Measurements from ENCODE around the gene USP31. TPM values are rescaled to one million over a fixed set of nuclear protein-coding genes. Genes with fewer than 3 reads are reported as not detected.

USP31 gene
- total RNA-seq, 1 experiment from 2014 or later = 17.4 TPM

DNA sequence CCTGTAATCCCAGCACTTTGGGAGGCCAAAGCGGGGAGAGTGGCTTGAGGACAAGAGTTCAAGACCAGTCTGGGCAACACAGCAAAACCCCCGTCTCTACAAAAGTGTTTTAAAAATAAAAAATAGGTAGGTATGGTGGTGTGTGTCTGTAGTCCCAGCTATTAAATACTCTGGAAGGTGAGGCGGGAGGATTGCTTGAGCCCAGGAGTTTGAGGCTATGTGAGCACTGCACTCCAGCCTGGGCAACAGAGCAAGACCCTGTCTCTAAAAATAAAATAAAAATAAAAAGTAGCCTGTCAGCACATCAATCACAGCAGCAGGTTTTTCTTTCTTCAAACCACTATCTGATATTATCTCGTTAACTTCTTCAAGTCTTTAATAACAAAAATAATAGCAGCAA is 1.6 kb downstream of the USP31 start:
- H3K27me3 Mint-ChIP-seq (ENCODE audit: low read depth) = peaks cover 17% of the 10 kb centered on the region
- CTCF ChIA-PET = no interaction called here

DNA sequence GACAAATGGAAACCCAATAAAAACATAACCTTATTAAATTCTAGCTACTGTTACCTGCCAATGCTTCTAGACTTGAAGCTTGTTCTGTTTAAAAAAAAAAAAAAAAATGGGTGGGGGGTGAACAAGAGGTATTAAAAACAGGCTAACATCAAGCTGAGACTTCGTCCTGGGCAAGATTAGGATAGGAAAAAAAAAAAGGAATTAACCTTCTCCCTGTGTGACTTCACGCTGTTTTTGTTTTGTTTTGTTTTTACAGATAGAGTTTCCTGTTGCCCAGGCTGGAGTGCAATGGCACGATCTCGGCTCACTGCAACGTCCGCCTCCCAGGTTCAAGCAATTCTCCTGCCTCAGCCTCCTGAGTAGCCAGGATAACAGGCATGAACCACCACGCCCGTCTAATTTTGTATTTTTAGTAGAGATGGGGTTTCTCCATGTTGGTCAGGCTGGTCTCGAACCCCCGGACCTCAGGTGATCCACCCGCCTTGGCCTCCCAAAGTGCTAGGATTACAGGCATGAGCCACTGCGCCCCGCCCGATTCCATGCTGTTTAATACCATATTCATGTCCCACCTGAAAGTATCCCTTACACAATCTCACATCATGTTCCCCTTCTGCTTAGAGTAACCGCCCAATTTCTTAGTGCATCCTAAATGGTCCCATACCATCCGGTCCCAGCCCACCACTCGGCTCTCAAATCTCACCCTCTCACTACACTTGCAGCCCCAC is 2.2 kb downstream of the USP31 start:
- Mint-ChIP-seq H3K27me3 (ENCODE audit: low read depth) (peaks cover 12% of the 10 kb centered on the region), H3K9me3 (no peaks in the 10 kb centered on the region), H3K4me1 (peaks cover 66% of the 10 kb centered on the region), H3K4me3 (peak overlapping the region; percentile 92), H3K27ac (no peak overlapping the region; the same call in 1 of the 2 replicates), H3K36me3 (no peaks in the 10 kb centered on the region)
- ATAC-seq (no peak), DNase-seq (ENCODE audit: low spot score) (no peak)
- CTCF ChIA-PET = interaction anchor here (0.6 kb wide), 1 partner anchor 292 kb away, joined by 3 read pairs; no protein-coding TSS in a partner anchor
- POLR2A ChIA-PET = no interaction called here
- TF ChIP-seq ZNF396 (CRISPR knock-in tag; IDR thresholded peaks at IDR 0.05; ENCODE audit: borderline replicate concordance) (no peak), KAT7 (CRISPR knock-in tag; IDR thresholded peaks at IDR 0.05; ENCODE audit: borderline replicate concordance) (no peak), ETV6 (CRISPR knock-in tag; IDR thresholded peaks at IDR 0.05) (no peak), FOXJ3 (CRISPR knock-in tag; IDR thresholded peaks at IDR 0.05; ENCODE audit: borderline replicate concordance) (no peak), OVOL2 (CRISPR knock-in tag; IDR thresholded peaks at IDR 0.05; ENCODE audit: borderline replicate concordance) (no peak), RORB (CRISPR knock-in tag; IDR thresholded peaks at IDR 0.05) (no peak), RELA (CRISPR knock-in tag; IDR thresholded peaks at IDR 0.05; ENCODE audit: borderline replicate concordance) (no peak), IRF2 (CRISPR knock-in tag; IDR thresholded peaks at IDR 0.05; ENCODE audit: borderline replicate concordance, low read depth) (no peak)
- TF ChIP-seq, protein P1, sequence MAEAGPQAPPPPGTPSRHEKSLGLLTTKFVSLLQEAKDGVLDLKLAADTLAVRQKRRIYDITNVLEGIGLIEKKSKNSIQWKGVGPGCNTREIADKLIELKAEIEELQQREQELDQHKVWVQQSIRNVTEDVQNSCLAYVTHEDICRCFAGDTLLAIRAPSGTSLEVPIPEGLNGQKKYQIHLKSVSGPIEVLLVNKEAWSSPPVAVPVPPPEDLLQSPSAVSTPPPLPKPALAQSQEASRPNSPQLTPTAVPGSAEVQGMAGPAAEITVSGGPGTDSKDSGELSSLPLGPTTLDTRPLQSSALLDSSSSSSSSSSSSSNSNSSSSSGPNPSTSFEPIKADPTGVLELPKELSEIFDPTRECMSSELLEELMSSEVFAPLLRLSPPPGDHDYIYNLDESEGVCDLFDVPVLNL (CRISPR knock-in tag; IDR thresholded peaks at IDR 0.05; ENCODE audit: borderline replicate concordance, low read depth) = no peak
- TF ChIP-seq, protein P2, sequence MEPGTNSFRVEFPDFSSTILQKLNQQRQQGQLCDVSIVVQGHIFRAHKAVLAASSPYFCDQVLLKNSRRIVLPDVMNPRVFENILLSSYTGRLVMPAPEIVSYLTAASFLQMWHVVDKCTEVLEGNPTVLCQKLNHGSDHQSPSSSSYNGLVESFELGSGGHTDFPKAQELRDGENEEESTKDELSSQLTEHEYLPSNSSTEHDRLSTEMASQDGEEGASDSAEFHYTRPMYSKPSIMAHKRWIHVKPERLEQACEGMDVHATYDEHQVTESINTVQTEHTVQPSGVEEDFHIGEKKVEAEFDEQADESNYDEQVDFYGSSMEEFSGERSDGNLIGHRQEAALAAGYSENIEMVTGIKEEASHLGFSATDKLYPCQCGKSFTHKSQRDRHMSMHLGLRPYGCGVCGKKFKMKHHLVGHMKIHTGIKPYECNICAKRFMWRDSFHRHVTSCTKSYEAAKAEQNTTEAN (CRISPR knock-in tag; IDR thresholded peaks at IDR 0.05) = no peak
- TF ChIP-seq, protein P3, sequence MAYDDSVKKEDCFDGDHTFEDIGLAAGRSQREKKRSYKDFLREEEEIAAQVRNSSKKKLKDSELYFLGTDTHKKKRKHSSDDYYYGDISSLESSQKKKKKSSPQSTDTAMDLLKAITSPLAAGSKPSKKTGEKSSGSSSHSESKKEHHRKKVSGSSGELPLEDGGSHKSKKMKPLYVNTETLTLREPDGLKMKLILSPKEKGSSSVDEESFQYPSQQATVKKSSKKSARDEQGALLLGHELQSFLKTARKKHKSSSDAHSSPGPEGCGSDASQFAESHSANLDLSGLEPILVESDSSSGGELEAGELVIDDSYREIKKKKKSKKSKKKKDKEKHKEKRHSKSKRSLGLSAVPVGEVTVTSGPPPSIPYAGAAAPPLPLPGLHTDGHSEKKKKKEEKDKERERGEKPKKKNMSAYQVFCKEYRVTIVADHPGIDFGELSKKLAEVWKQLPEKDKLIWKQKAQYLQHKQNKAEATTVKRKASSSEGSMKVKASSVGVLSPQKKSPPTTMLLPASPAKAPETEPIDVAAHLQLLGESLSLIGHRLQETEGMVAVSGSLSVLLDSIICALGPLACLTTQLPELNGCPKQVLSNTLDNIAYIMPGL (CRISPR knock-in tag; IDR thresholded peaks at IDR 0.05) = no peak
- TF ChIP-seq, protein P4, sequence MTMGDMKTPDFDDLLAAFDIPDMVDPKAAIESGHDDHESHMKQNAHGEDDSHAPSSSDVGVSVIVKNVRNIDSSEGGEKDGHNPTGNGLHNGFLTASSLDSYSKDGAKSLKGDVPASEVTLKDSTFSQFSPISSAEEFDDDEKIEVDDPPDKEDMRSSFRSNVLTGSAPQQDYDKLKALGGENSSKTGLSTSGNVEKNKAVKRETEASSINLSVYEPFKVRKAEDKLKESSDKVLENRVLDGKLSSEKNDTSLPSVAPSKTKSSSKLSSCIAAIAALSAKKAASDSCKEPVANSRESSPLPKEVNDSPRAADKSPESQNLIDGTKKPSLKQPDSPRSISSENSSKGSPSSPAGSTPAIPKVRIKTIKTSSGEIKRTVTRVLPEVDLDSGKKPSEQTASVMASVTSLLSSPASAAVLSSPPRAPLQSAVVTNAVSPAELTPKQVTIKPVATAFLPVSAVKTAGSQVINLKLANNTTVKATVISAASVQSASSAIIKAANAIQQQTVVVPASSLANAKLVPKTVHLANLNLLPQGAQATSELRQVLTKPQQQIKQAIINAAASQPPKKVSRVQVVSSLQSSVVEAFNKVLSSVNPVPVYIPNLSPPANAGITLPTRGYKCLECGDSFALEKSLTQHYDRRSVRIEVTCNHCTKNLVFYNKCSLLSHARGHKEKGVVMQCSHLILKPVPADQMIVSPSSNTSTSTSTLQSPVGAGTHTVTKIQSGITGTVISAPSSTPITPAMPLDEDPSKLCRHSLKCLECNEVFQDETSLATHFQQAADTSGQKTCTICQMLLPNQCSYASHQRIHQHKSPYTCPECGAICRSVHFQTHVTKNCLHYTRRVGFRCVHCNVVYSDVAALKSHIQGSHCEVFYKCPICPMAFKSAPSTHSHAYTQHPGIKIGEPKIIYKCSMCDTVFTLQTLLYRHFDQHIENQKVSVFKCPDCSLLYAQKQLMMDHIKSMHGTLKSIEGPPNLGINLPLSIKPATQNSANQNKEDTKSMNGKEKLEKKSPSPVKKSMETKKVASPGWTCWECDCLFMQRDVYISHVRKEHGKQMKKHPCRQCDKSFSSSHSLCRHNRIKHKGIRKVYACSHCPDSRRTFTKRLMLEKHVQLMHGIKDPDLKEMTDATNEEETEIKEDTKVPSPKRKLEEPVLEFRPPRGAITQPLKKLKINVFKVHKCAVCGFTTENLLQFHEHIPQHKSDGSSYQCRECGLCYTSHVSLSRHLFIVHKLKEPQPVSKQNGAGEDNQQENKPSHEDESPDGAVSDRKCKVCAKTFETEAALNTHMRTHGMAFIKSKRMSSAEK (CRISPR knock-in tag; IDR thresholded peaks at IDR 0.05; ENCODE audit: borderline replicate concordance) = no peak

More for the DNA sequence above, 1.6 kb downstream of the USP31 start:
- no peak for ATAC-seq
- peaks cover 62% of the 10 kb centered on the region for H3K4me1 Mint-ChIP-seq
- H3K4me3 Mint-ChIP-seq = peak overlapping the region; percentile 92
- POLR2A ChIA-PET = no interaction called here
- no peak overlapping the region for H3K27ac Mint-ChIP-seq
- no peaks in the 10 kb centered on the region for H3K9me3 Mint-ChIP-seq
- TF ChIP-seq, protein P5, sequence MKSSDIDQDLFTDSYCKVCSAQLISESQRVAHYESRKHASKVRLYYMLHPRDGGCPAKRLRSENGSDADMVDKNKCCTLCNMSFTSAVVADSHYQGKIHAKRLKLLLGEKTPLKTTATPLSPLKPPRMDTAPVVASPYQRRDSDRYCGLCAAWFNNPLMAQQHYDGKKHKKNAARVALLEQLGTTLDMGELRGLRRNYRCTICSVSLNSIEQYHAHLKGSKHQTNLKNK (CRISPR knock-in tag; IDR thresholded peaks at IDR 0.05) = no peak
- 0 out of 2 replicates have a peak, but pooled peaks have one; percentile 32 for TF ChIP-seq ZNF121 (CRISPR knock-in tag; IDR thresholded peaks at IDR 0.05)
- no peaks in the 10 kb centered on the region for H3K36me3 Mint-ChIP-seq
- no peak for DNase-seq (ENCODE audit: low spot score)

All from WTC11 (cell line).